ENCODE results near the gene CCNL1. TPM values are rescaled to one million over a fixed set of nuclear protein-coding genes. Genes with fewer than 3 reads are reported as not detected.

The CCNL1 gene
- total RNA-seq, 1 donor: 175 TPM

DNA sequence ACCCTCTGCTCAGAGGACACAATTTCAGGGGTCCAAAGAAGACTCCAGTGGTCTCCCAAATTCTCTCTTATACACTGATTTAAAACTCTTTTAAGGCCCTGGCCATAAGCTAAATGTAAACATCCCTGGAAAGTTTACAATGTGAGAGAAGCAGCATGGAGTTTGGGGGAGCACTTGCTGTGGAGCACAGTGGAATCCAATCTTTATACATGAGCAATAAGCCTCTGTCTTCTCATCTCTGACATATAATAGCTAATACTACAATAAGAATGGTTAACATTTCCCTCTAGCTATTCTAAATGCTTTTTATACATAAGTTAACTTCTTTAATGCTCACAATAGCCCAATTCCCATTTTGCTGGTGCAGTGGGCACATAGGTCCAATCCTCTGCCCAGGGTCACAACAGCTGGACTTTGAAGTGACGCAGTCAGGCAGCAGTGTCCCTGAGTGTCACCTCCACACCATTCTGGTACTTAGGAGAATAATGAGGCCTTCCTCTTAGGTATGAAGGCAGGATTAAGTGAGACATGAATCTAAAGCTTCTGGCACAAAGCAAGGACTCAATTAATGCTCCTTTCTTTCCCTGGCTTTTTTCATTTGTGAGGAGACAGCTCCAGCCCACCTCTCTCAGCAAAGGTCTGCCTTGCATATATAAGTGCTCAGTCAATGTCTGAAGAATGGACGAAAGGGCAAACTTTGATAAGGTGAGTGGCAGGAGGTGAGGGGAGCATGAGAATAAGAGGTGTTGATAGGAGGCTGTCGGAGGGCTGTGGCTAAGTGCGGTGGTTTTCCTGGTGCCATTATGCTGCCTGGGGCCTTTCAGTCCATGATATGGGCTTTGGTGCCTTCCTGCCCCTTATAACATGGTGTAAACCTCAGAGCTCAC, 26.3 kb downstream of the CCNL1 start:
- DNase-seq (ENCODE audit: low read depth): no peak
- no peak overlapping the region for H3K4me3 ChIP-seq (ENCODE audit: low read depth, low read length)
- TF ChIP-seq, protein P1, sequence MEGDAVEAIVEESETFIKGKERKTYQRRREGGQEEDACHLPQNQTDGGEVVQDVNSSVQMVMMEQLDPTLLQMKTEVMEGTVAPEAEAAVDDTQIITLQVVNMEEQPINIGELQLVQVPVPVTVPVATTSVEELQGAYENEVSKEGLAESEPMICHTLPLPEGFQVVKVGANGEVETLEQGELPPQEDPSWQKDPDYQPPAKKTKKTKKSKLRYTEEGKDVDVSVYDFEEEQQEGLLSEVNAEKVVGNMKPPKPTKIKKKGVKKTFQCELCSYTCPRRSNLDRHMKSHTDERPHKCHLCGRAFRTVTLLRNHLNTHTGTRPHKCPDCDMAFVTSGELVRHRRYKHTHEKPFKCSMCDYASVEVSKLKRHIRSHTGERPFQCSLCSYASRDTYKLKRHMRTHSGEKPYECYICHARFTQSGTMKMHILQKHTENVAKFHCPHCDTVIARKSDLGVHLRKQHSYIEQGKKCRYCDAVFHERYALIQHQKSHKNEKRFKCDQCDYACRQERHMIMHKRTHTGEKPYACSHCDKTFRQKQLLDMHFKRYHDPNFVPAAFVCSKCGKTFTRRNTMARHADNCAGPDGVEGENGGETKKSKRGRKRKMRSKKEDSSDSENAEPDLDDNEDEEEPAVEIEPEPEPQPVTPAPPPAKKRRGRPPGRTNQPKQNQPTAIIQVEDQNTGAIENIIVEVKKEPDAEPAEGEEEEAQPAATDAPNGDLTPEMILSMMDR (IDR thresholded peaks at IDR 0.05; ENCODE audit: insufficient read depth, low read depth, low read length): no peak

DNA sequence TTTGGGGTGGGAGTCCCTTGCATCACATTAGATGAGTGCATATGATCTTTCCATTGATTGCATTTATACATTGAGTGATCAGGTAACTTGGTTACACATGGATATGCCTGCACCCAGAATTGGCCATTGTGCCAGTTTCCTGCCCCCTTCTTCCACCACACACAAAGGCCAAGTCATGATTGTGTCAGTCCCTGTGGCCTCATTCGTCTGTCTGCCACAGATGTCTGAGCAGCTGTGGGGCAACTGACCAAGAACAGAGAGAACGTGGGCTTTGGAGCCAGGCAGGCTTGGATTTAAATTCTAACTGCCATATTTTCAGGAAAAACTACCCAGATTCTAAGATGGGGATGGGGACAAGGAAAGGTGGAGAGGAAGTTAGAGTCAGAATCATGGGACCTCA, 27.0 kb downstream of the CCNL1 start:
- TF ChIP-seq, protein P1 (IDR thresholded peaks at IDR 0.05; ENCODE audit: insufficient read depth, low read depth, low read length): no peak
- DNase-seq (ENCODE audit: low read depth): no peak

DNA sequence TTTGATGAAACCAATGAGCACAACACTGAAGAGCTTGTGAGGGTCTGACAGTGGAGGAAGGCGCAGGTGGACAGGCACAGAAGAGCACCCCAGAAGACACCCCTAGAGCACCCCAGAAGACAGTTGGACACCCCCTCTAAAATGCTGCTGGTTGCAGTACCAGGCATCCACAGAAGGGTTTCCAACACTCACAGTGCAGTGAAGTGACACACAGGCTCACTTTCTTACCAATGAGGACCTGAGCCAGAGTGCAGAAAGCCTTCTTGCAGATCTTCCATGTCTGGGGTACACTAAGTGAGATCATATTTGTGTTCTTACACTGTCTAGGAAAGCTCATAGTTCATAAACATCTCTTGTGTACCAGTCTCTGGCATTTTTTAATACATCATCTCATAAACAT, 27.6 kb downstream of the CCNL1 start:
- no peak overlapping the region for H3K4me3 ChIP-seq (ENCODE audit: low read depth, low read length)
- DNase-seq (ENCODE audit: low read depth): no peak
- TF ChIP-seq, protein P1 (IDR thresholded peaks at IDR 0.05; ENCODE audit: insufficient read depth, low read depth, low read length): no peak

More for the DNA sequence above, 27.0 kb downstream of the CCNL1 start:
- no peak overlapping the region for H3K4me3 ChIP-seq (ENCODE audit: low read depth, low read length)

DNA sequence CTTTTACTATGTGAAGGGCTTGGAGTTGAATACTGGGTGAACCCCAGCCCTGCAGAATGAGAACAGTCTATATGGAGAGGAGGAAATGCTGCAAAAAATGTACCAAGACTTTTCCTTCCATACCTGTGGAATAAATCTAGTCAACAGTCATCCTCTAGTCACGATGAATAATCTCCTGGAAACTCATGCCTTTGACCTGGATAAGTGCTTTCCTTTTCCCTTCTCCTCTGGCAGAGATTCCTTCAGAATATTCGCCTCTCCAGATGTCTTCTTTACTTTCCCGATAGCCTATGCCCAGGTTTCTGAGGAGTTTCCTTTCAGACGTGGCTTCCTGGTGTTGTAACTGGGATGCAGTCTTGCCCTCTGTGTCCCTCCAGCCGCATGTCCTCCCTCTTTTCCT, 28.1 kb downstream of the CCNL1 start:
- TF ChIP-seq, protein P1 (IDR thresholded peaks at IDR 0.05; ENCODE audit: insufficient read depth, low read depth, low read length): no peak
- DNase-seq (ENCODE audit: low read depth): no peak
- no peak overlapping the region for H3K4me3 ChIP-seq (ENCODE audit: low read depth, low read length)

DNA sequence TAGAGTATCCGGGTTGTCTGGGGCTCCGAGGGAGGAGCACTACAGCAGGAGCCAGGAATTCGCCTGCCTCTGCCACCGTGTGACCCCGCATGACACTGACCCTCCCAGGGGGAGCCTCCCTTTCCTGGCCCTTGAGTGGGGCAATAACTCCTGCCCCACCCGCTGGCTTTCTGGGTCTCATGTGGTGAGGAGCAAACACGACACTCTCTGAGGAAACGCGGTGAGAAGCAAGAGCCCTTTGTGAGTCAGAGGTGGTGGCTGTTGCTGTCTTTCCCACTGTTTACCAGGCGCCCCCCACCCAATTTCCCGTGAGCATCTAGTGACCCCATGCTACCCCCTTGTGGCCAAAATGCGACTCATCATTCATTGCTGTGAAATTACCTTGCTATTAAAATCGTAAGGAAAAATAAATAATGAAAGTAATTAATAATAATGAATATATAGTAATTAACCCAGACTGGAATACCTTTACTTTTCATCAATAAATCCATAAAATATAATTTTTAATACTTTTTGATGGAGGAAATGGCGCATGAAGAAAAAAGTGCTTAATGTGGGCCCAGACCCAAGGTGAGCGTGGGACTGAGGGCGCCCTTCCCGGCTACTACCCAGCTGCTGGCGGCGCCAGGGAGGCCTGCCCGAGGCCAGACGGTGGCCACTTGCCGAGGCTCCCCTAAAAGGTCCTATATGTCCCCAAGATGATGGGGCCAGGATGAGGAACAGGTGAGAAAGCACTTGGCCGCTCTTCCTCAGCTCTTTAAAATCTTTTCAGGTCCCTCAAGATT, 29.3 kb downstream of the CCNL1 start:
- no peak overlapping the region for H3K4me3 ChIP-seq (ENCODE audit: low read depth, low read length)
- DNase-seq (ENCODE audit: low read depth): peak; percentile 83

DNA sequence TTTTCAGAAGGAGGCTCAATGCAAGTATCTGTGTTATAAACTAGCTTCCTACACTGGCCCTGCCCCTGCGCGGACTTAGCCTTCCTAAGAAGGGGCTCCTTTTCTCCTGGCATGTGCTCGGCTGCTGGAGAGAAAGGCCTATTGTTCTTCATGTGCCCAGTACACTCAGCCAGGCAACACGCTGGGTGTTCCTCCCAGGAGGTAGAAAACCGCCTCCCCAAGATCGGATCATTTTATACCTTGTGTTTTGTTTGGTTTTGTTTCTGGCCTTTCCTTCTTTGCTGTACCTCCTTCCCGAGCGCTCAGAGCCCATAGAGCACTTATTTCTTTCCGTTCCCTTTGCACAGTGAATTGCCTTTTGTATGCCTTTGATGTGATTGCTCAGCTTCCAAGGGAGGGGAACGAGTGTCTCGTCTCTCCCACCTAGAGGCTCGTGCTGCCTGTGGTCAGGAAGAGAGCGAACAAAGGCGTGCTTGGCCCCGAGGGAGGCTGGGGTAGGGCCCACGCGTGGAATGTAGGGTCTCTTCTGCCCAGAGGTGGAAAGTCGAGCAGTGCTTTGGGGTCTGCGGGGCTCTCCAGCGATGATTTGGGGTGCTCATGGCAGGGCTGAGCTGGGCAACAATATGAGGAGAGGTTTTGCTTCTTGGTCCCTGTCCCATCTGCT, 30.0 kb downstream of the CCNL1 start:
- no peak overlapping the region for H3K4me3 ChIP-seq (ENCODE audit: low read depth, low read length)
- TF ChIP-seq, protein P1 (IDR thresholded peaks at IDR 0.05; ENCODE audit: insufficient read depth, low read depth, low read length): no peak
- DNase-seq (ENCODE audit: low read depth): no peak

More for the DNA sequence above, 29.3 kb downstream of the CCNL1 start:
- TF ChIP-seq, protein P1 (IDR thresholded peaks at IDR 0.05; ENCODE audit: insufficient read depth, low read depth, low read length): peak; percentile 76
